Suprapubic skin (tissue), 4 donors: ENCODE data around the gene MCTP1. TPM values are rescaled to one million over a fixed set of nuclear protein-coding genes. Genes with fewer than 3 reads are reported as not detected.

Experiments
- DNase-seq, 2 donors: peaks; one replicate each; pipeline ENCODE4 v3.0.0-alpha.2; 2019; ENCODE audit warnings: low spot score in 2 of 2
- H3K27ac ChIP-seq: fragments of 200-600 bp; sonication (generic); one replicate; pipeline ENCODE4 v1.5.1; 2019
- H3K27me3 ChIP-seq: fragments of 200-600 bp; sonication (generic); one replicate; pipeline ENCODE4 v1.5.1; 2019
- H3K36me3 ChIP-seq: fragments of 200-600 bp; sonication (generic); one replicate; pipeline ENCODE4 v1.5.1; 2019
- H3K4me1 ChIP-seq: fragments of 200-600 bp; sonication (generic); one replicate; pipeline ENCODE4 v1.5.1; 2019
- H3K4me3 ChIP-seq: fragments of 200-600 bp; sonication (generic); one replicate; pipeline ENCODE4 v1.5.1; 2019; ENCODE audit warnings: mild to moderate bottlenecking
- H3K9me3 ChIP-seq: fragments of 200-600 bp; sonication (generic); one replicate; pipeline ENCODE4 v1.5.1; 2019
- EP300 ChIP-seq: sonication (generic); formaldehyde crosslinking; IDR thresholded peaks from one replicate; pipeline ENCODE4 v1.6.1; 2017; ENCODE audit warnings: antibody characterized with exemption
- POLR2A ChIP-seq, 2 donors: fragments of 450-650 bp; IDR thresholded peaks; one replicate each; pipeline ENCODE4 v1.6.1; 2017; ENCODE audit warnings: antibody characterized with exemption in 2 of 2, mild to moderate bottlenecking in 2 of 2, moderate library complexity in 2 of 2
- POLR2AphosphoS5 ChIP-seq, 3 donors: sonication (generic); formaldehyde crosslinking; IDR thresholded peaks; one replicate each; pipeline ENCODE4 v1.6.1; 2017; ENCODE audit warnings: antibody characterized with exemption in 3 of 3
- WGBS: methylation state at CpG from one replicate; pipeline ENCODE4 v1.1.5; 2018; 5-methylcytosine and 5-hydroxymethylcytosine counted together
- total RNA-seq, 4 donors: library from RNA; depleted of rRNA; stranded (reverse); fragments of >200 nt; gene quantifications; one replicate each; pipeline ENCODE4 v1.1.0, GENCODE V29; 2016
- TF ChIP-seq, protein P1 (sequence below), 2 donors: fragments of 200-600 bp in 1 of 2; fragments of 450-650 bp in 1 of 2; sonication (generic) in 1 of 2; IDR thresholded peaks; one replicate each; pipeline ENCODE4 v1.5.1; 2016 to 2019; ENCODE audit warnings: antibody characterized with exemption in 2 of 2, mild to moderate bottlenecking in 1 of 2, moderate library complexity in 1 of 2

MCTP1 gene
- total RNA-seq, 4 donors from 2014 or later = 5.0 to 19.1 (median 10.6) TPM

- WGBS = 76% methylated on average over 6 of the region's 6 CpGs
Measured at GRCh38 chr5:94855543-94855942, 429.4 kb downstream of the MCTP1 start.

GRCh38 chr5:94853120-94853519, 431.8 kb downstream of the MCTP1 start:
- WGBS = 78% methylated on average over 2 of the region's 2 CpGs

More at GRCh38 chr5:94855543-94855942, 429.4 kb downstream of the MCTP1 start:
- H3K36me3 ChIP-seq = no peaks in the 10 kb centered on the region
- no peak for DNase-seq
- H3K9me3 ChIP-seq = no peaks in the 10 kb centered on the region
- no peaks in the 10 kb centered on the region for H3K27me3 ChIP-seq
- no peak overlapping the region for H3K4me3 ChIP-seq
- H3K27ac ChIP-seq = no peak overlapping the region
- TF ChIP-seq POLR2AphosphoS5 (IDR thresholded peaks at IDR 0.05) (no peak), POLR2A (IDR thresholded peaks at IDR 0.05) (no peak), EP300 (no peak)
- TF ChIP-seq, protein P1, sequence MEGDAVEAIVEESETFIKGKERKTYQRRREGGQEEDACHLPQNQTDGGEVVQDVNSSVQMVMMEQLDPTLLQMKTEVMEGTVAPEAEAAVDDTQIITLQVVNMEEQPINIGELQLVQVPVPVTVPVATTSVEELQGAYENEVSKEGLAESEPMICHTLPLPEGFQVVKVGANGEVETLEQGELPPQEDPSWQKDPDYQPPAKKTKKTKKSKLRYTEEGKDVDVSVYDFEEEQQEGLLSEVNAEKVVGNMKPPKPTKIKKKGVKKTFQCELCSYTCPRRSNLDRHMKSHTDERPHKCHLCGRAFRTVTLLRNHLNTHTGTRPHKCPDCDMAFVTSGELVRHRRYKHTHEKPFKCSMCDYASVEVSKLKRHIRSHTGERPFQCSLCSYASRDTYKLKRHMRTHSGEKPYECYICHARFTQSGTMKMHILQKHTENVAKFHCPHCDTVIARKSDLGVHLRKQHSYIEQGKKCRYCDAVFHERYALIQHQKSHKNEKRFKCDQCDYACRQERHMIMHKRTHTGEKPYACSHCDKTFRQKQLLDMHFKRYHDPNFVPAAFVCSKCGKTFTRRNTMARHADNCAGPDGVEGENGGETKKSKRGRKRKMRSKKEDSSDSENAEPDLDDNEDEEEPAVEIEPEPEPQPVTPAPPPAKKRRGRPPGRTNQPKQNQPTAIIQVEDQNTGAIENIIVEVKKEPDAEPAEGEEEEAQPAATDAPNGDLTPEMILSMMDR (IDR thresholded peaks at IDR 0.05) = no peak
- no peaks in the 10 kb centered on the region for H3K4me1 ChIP-seq

GRCh38 chr5:94850960-94851359, 433.9 kb downstream of the MCTP1 start:
- no peak for DNase-seq
- Histone ChIP-seq H3K27me3 (no peaks in the 10 kb centered on the region), H3K36me3 (no peaks in the 10 kb centered on the region), H3K4me3 (no peak overlapping the region), H3K9me3 (no peaks in the 10 kb centered on the region), H3K27ac (no peak overlapping the region), H3K4me1 (no peaks in the 10 kb centered on the region)
- WGBS = 74% methylated on average over 1 of the region's 1 CpG
- TF ChIP-seq POLR2AphosphoS5 (IDR thresholded peaks at IDR 0.05) (no peak), EP300 (no peak), POLR2A (IDR thresholded peaks at IDR 0.05) (no peak)
- TF ChIP-seq, protein P1 (IDR thresholded peaks at IDR 0.05) = no peak

More at GRCh38 chr5:94853120-94853519, 431.8 kb downstream of the MCTP1 start:
- H3K27ac ChIP-seq = no peak overlapping the region
- no peaks in the 10 kb centered on the region for H3K4me1 ChIP-seq
- no peak overlapping the region for H3K4me3 ChIP-seq
- TF ChIP-seq EP300 (no peak), POLR2A (IDR thresholded peaks at IDR 0.05) (no peak)
- no peaks in the 10 kb centered on the region for H3K36me3 ChIP-seq
- no peaks in the 10 kb centered on the region for H3K27me3 ChIP-seq
- no peak for DNase-seq
- no peaks in the 10 kb centered on the region for H3K9me3 ChIP-seq

DNA sequence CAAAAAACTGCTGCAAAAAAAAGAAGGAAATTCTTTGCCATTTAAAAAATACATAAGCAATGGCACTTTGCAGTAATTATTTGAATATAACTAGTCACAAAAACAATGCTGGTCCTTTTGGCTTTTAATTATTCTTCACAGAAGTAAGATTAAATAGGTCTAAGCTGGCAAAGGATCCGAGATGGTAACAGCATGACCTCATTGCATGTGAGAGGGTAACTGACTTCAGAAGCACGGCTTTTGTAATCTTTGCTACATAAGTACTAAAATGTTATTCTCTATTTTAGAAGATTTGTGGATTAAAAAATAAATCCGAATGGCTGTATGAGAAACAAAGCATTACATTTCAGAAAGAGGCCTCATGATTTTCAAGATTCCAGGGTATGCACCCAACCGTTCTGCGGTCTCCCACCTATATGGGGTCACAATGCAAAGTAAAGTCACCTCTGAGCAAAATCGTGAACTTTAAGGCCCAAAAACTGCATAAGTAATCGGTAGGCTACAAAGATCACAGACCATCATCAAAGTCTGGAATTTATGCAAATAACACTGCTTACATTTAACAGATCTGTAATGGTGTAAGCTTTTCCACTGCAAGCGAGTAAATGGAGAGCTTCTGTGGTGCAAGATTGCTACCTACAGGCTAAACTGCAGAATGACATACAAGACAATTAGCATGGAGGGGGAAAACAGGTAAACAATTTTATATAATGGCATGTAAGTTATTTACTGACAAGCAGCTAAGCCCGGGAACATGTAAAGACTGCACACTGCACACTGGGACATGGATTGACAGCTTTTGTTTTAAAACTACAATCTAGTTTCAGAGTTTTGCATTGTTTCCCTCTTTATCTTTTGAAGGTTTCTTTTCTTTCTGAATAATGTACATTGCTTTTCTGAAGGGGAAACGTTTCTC, 434.8 kb downstream of the MCTP1 start:
- WGBS = 39% methylated on average over 10 of the region's 10 CpGs
- no peak for DNase-seq

GRCh38 chr5:94849324-94849723, 435.6 kb downstream of the MCTP1 start:
- DNase-seq = no peak
- Histone ChIP-seq H3K4me1 (no peaks in the 10 kb centered on the region), H3K4me3 (no peak overlapping the region), H3K36me3 (no peaks in the 10 kb centered on the region), H3K27me3 (no peaks in the 10 kb centered on the region), H3K27ac (no peak overlapping the region), H3K9me3 (no peaks in the 10 kb centered on the region)
- TF ChIP-seq, protein P1 (IDR thresholded peaks at IDR 0.05) = no peak
- TF ChIP-seq EP300 (no peak), POLR2AphosphoS5 (IDR thresholded peaks at IDR 0.05) (no peak), POLR2A (IDR thresholded peaks at IDR 0.05) (no peak)
- 60% methylated on average over 4 of the region's 4 CpGs for WGBS

More for the DNA sequence above, 434.8 kb downstream of the MCTP1 start:
- Histone ChIP-seq H3K36me3 (no peaks in the 10 kb centered on the region), H3K4me1 (no peaks in the 10 kb centered on the region), H3K4me3 (no peak overlapping the region), H3K9me3 (no peaks in the 10 kb centered on the region), H3K27ac (no peak overlapping the region), H3K27me3 (no peaks in the 10 kb centered on the region)
- TF ChIP-seq, protein P1 (IDR thresholded peaks at IDR 0.05) = peak in 1 of 2 donors; percentile 9
- TF ChIP-seq POLR2AphosphoS5 (IDR thresholded peaks at IDR 0.05) = no peak
